WERI-Rb-1 (cell line): Measurements from ENCODE around the gene KRTAP16-1.

Experiments used
- DNase-seq: peaks from one replicate; pipeline ENCODE4 v3.0.0-alpha.2; 2020
- H3K27ac ChIP-seq: fragments of 250-450 bp; sonication (Bioruptor Pico); 2 replicates; pipeline ENCODE4 v1.5.1; 2020; ENCODE audit warnings: mild to moderate bottlenecking, moderate library complexity
- H3K27me3 ChIP-seq: fragments of 250-450 bp; sonication (Bioruptor Pico); 2 replicates; pipeline ENCODE4 v1.5.1; 2021; ENCODE audit warnings: mild to moderate bottlenecking, low read depth, moderate library complexity; ENCODE audit not compliant: insufficient read depth, severe bottlenecking
- H3K36me3 ChIP-seq: fragments of 250-450 bp; sonication (Bioruptor Pico); 2 replicates; pipeline ENCODE4 v1.5.1; 2020; ENCODE audit warnings: mild to moderate bottlenecking, moderate library complexity
- H3K4me3 ChIP-seq: 2 replicates; pipeline ENCODE4 v1.5.1; 2011; ENCODE audit warnings: low read depth, mild to moderate bottlenecking, control low read depth, low read length
- H3K9me3 ChIP-seq: fragments of 250-450 bp; sonication (Bioruptor Pico); 2 replicates; pipeline ENCODE4 v1.5.1; 2021; ENCODE audit warnings: mild to moderate bottlenecking, moderate library complexity; ENCODE audit not compliant: severe bottlenecking
- TF ChIP-seq, protein P1 (sequence below): IDR thresholded peaks from 2 replicates; pipeline ENCODE4 v1.5.1; 2011; ENCODE audit warnings: low read depth, mild to moderate bottlenecking, control low read depth, inconsistent platforms, low read length

KRTAP16-1 gene

DNA sequence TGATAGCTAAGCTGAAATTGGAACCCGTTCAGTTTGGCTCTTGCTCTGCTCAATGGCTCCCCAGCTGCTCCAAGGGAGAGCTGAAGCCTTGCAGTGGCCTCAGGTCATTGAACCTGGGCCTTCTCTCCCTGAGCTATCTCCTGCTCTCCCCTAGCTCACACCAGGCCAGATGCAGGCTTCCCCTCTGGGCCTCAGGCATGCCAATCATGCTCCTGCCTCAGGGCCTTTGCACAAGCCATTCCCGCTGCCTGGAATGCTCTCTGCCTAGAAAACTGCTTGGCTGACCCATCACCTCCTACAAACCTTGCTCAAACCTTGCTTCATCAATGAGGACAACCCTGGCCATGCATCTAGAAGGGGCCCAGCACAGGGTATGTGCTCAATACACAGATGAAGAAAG is 23.1 kb upstream of the KRTAP16-1 start:
- H3K4me3 ChIP-seq: no peak overlapping the region
- H3K27me3 ChIP-seq: peaks cover 95% of the 10 kb centered on the region
- H3K27ac ChIP-seq: no peak overlapping the region
- no peaks in the 10 kb centered on the region for H3K9me3 ChIP-seq
- TF ChIP-seq, protein P1, sequence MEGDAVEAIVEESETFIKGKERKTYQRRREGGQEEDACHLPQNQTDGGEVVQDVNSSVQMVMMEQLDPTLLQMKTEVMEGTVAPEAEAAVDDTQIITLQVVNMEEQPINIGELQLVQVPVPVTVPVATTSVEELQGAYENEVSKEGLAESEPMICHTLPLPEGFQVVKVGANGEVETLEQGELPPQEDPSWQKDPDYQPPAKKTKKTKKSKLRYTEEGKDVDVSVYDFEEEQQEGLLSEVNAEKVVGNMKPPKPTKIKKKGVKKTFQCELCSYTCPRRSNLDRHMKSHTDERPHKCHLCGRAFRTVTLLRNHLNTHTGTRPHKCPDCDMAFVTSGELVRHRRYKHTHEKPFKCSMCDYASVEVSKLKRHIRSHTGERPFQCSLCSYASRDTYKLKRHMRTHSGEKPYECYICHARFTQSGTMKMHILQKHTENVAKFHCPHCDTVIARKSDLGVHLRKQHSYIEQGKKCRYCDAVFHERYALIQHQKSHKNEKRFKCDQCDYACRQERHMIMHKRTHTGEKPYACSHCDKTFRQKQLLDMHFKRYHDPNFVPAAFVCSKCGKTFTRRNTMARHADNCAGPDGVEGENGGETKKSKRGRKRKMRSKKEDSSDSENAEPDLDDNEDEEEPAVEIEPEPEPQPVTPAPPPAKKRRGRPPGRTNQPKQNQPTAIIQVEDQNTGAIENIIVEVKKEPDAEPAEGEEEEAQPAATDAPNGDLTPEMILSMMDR: no peak
- no peaks in the 10 kb centered on the region for H3K36me3 ChIP-seq
- DNase-seq: no peak

- no peak overlapping the region for H3K4me3 ChIP-seq
- no peaks in the 10 kb centered on the region for H3K9me3 ChIP-seq
- TF ChIP-seq, protein P1: no peak
- H3K27ac ChIP-seq: no peak overlapping the region
- no peak for DNase-seq
- H3K36me3 ChIP-seq: no peaks in the 10 kb centered on the region
- peaks cover 95% of the 10 kb centered on the region for H3K27me3 ChIP-seq
Measured at GRCh38 chr17:41331606-41332005, 22.5 kb upstream of the KRTAP16-1 start.

DNA sequence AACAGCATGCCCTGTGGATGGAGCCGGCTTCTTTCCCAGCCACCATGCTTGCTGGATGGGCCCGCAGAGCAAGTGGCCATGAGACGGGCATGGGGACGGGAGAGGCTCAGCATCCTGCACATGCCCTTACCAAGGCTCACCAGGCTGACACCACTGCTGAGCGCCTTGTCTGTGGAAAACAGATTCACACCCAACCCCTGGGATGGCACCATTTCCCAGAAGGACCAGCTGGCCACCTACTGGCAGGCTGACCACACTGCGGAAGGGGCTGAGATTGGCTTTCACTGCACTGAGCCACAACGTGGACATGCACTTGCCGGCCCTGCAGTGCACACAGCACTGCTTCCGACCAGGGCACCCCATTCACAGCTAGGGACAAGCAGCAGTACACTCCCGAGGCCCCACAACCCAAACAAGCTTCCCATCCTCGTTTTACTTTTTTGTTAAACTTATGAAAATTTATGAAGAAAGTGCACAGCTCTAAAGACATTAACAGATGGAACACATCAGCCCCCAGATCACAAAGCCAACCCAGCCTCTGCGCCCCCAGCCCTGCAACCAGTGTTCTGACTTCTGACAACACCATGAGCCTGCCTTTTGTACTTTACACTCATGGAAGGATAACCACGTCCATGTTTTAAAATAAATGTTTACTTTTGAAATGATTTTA is 20.3 kb upstream of the KRTAP16-1 start:
- Histone ChIP-seq H3K36me3 (no peaks in the 10 kb centered on the region), H3K9me3 (no peaks in the 10 kb centered on the region), H3K4me3 (no peak overlapping the region), H3K27me3 (peaks cover 98% of the 10 kb centered on the region), H3K27ac (no peak overlapping the region)
- TF ChIP-seq, protein P1: peak; percentile 99
- peak; percentile 77 for DNase-seq

- peaks cover 98% of the 10 kb centered on the region for H3K27me3 ChIP-seq
- TF ChIP-seq, protein P1: no peak
- H3K4me3 ChIP-seq: no peak overlapping the region
- no peak overlapping the region for H3K27ac ChIP-seq
- DNase-seq: no peak
- H3K36me3 ChIP-seq: no peaks in the 10 kb centered on the region
- no peaks in the 10 kb centered on the region for H3K9me3 ChIP-seq
Measured at GRCh38 chr17:41328207-41328606, 19.1 kb upstream of the KRTAP16-1 start.

- DNase-seq: no peak
- H3K27me3 ChIP-seq: peaks cover 98% of the 10 kb centered on the region
- TF ChIP-seq, protein P1: no peak
- no peaks in the 10 kb centered on the region for H3K9me3 ChIP-seq
- H3K4me3 ChIP-seq: no peak overlapping the region
- H3K36me3 ChIP-seq: no peaks in the 10 kb centered on the region
- H3K27ac ChIP-seq: no peak overlapping the region
Measured at GRCh38 chr17:41327411-41328120, 18.5 kb upstream of the KRTAP16-1 start.
